Stimulated activated CD8-positive, alpha-beta memory T cell treated with anti-CD3 and anti-CD28 coated beads, Interleukin-4, amount 100 ng/mL, for 24 hours (primary cell): ENCODE measurements around the gene GBP4.
"Not testable (repeated sequence)": the region's sequence is repeated elsewhere in the genome, so short reads cannot be mapped to it uniquely, and the experiment has no call there.

Experiments
- DNase-seq: peaks from one replicate; pipeline ENCODE4 v3.0.0-alpha.2; 2020; ENCODE audit warnings: low read depth

The GBP4 gene, protein sequence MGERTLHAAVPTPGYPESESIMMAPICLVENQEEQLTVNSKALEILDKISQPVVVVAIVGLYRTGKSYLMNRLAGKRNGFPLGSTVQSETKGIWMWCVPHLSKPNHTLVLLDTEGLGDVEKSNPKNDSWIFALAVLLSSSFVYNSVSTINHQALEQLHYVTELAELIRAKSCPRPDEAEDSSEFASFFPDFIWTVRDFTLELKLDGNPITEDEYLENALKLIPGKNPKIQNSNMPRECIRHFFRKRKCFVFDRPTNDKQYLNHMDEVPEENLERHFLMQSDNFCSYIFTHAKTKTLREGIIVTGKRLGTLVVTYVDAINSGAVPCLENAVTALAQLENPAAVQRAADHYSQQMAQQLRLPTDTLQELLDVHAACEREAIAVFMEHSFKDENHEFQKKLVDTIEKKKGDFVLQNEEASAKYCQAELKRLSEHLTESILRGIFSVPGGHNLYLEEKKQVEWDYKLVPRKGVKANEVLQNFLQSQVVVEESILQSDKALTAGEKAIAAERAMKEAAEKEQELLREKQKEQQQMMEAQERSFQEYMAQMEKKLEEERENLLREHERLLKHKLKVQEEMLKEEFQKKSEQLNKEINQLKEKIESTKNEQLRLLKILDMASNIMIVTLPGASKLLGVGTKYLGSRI

DNA sequence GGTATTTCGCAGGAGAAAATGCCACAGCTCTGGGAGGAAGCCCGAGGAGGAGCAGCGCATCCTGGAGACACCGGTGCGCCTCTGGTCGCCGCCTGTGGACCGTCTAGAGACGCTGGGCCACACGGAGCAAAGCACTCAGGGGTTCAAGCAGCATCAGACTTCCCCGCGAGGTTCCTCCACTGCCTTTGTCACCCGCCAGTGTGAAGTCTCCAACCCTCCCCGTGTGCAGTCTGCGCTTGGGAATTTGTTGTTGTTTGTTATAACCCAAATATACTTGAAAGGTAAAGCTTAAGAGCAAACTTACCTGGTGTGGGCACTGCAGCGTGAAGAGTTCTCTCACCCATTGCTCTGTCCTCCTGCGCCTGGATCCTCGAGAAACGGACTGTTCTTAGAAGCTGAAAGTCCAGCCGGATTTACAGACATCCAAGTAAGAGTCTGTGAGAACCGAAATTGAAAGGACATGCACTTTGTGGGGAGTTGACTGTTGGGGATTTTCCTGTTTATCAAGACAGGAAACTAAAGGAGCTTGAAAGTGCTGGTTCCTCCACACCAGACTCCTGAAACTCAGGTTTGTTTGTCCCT is at the start of gene GBP4:
GBP4 (minus strand) TSS at position 452 of the 582 bp plus-strand sequence; CDS start at position 344, 108 bp downstream.
- peak; percentile 23 for DNase-seq

DNA sequence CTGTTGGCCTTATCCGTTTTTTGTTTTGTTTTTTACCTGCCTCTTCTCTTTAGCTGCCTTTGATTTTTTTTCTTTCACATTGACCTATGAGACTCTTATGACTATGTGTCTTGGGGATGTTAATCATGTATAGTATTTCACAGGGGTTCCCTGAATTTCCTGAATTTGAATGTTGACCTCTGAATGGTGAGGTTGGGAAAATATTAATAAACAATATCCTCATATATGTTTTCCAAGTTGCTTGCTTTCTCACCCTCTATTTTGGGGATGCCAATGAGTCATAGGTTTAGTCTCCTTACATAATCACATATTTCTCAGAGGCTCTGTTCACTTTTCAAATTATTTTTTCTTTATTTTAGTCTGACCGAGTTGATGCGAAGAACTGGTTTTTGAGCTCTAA is 44.3 kb upstream of the GBP4 start:
- DNase-seq: no peak

- DNase-seq: no peak
These were observed 22.6 kb upstream of the GBP4 start for GRCh38 chr1:89221341-89221740.

GRCh38 chr1:89219851-89220250 is 21.1 kb upstream of the GBP4 start:
- not testable (repeated sequence) for DNase-seq

DNA sequence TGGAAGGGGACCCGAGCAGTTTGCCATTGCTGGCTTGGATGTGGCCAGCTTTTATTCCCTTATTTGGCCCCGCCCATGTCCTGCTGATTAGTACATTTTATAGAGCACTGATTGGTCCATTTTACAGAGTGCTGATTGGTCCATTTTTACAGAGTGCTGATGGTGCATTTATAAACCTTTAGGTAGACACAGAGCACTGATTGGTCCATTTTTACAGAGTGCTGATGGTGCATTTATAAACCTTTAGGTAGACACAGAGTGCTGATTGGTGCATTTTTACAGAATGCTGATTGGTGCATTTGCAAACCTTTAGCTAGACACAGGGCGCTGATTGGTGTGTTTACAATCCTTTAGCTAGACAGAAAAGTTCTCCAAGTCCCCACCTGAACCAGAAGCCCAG is 20.2 kb upstream of the GBP4 start:
- DNase-seq: not testable (repeated sequence)

GRCh38 chr1:89213347-89213746 is 14.6 kb upstream of the GBP4 start:
- no peak for DNase-seq

DNA sequence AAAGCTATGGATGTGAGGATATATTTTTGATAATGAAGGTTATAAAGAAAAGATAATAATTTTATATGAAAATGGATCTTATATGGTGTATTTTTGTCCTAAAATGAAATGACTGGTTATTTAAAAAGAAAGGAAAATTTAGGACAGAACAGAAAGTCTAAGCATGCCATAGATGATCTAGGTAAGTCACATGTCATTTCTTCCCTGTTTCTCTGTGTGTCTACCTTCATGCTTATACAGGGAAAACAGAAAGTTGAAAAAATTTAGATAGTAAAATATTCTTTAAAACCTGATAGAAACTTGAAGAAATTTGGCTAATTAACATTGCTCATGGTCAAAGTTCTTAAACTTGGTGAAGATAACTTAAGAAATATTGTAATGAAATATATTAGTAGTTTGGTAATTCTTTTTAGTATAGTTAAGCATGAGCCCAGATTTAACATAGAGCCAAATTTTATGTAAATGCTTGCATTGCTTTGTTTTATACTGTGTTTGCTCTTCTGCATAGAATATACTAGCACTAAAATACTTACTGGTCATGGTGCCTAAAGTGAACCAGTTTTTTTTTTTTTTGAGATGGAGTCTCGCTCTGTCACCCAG is 12.4 kb upstream of the GBP4 start:
- no peak for DNase-seq

DNA sequence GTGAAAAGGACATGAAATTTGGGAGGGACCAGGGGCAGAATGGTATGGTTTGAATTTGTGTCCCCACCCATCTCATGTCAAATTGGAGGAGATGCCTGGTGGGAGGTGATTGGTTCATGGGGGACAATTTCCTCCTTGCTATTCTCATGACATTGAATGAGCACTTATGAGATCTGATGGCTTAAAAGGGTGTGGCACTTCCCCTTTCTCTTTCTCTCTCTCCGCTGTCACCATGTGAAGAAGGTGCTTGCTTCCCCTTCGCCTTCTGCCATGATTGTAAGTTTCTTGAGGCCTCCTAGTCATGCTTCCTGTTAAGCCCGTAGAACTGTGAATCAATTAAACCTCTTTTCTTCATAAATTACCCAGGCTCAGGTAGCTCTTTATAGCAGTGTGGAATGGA is 7.6 kb upstream of the GBP4 start:
- DNase-seq: no peak

- DNase-seq: no peak
These were observed 4.4 kb upstream of the GBP4 start for GRCh38 chr1:89203166-89203565.

GRCh38 chr1:89201106-89201794 is 2.5 kb upstream of the GBP4 start:
- DNase-seq: no peak

DNA sequence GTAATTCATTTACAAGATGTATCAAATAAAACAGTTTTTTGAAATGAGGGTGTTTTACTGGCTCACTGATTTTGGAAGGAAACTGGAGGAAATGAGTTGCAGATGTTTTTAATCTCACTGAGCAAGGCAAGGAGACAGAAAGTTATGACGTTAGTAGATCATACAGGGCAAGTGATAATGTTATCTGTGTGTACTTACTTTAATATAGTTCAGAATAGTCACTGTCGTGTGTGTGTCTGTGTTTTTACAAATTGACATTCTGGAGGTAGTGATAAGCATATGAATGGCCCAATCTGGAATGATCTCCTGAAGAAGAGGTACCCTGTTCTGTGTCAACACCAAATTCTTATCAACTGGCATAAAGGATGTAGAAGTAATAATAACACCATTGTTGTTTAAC is 1.9 kb upstream of the GBP4 start:
- DNase-seq: no peak

- DNase-seq: no peak
These were observed 836 bp upstream of the GBP4 start for GRCh38 chr1:89199525-89200031.

GRCh38 chr1:89198081-89198480 is 661 bp downstream of the GBP4 start:
- no peak for DNase-seq

- DNase-seq: no peak
These were observed 3.3 kb downstream of the GBP4 start for GRCh38 chr1:89195476-89195875.

DNA sequence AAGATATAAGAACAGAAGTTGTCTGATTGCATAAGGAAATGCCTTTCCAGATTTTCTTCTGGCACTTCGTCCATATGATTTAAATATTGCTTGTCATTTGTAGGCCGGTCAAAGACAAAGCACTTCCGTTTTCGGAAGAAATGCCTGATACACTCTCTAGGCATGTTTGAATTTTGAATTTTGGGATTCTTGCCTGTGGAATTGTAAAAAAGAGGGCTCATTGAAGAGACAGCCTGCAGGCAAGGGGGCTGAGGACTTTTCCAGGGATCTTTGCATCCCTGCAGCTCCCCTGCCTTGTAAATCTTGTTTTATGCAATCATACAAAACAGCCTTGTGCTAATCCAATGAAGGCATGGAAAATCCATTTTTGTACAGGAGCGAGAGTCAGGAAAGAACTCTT is 7.4 kb downstream of the GBP4 start:
- no peak for DNase-seq

DNA sequence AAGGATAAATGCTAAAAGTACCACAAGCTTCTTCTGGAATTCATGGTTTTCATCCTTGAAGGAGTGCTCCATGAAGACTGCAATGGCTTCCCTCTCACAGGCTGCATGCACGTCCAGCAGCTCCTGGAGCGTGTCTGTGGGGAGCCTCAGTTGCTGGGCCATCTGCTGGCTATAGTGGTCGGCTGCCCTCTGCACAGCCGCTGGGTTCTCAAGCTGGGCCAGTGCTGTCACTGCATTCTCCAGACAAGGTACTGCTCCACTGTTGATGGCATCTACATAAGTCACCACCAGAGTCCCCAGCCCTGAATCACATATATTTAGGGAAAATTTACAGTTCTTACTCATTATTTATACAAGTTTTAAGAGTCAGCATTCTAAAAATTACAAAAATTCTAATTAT is 8.7 kb downstream of the GBP4 start:
- DNase-seq: no peak

DNA sequence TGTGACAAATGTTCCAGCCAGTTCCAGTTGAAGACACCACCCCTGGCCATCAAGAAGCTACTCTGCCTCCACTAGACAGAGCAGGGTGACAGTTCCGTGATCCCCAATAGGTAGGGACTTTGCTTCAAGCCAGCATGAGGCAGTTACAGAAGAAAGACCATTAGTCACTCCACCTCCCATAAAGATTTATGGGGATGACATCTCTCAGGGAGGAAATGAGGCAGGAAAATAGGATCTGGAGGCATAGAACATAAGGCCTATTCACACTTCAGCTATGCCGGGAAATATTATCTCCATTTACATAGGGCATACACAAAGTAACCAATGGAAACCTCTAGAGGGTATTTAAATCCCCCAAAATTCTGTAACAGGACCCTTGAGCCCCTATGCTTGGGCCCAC is 19.4 kb downstream of the GBP4 start:
- no peak for DNase-seq

GRCh38 chr1:89176971-89177370 is 21.8 kb downstream of the GBP4 start:
- no peak for DNase-seq

- DNase-seq: no peak
These were observed 23.0 kb downstream of the GBP4 start, which contains the start of gene GBP7 for GRCh38 chr1:89175601-89176256. Gene GBP7 (minus strand): TSS chr1:89176003. CDS start chr1:89171935, 4,068 bp downstream.

DNA sequence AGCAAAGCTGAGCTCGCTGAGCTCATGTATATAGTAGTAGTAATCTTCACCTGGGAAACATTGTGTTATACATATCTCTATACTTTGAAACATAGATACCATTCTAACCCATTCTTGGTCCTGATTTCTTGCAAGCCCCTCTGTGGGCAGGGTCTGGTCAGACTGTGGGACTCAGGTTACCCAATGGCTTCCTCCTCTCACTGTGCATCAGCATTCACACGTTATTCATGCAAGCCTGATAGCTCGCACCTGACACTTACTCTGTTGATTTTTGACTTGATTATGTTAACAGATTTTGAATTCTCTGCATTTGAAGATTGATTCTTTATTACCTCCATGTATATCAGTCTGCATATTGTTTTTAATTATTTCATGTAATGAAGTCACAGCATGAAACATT is 24.3 kb downstream of the GBP4 start:
- no peak for DNase-seq

DNA sequence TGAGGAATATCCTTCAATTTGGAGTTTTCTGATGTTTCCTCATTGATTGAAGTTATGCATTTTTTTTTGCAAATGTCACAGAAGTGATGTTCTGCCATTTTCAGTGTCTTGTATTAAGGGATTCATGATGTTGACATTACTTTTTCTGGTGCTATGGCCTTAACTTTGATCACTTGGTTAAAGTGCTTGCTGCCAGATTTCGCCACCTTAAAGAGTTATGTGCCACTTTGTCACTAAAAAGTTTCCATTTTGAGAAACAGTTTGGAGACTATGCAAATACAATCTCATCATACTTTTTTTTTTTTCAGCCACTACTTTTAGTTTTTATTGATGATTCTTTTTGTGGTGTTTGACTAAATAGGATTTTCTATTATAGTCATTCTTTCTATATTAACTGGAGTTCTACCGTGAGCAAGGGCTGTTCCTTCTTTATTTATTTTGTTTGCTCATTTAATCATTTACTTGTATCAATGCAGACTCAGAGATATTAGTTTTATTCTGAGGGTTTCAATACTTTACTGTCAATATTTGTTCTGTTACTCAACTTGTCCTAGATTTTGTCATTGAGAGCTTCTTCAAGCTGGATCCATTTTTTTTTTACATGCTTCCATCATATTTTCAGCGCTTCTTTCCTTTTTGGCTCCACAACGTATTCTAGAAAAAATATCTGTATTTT is 26.1 kb downstream of the GBP4 start:
- no peak for DNase-seq
